GM19035 (cell line): ENCODE measurements around the gene SNTG2.
"Not testable (repeated sequence)": the region's sequence is repeated elsewhere in the genome, so short reads cannot be mapped to it uniquely, and the experiment has no call there.

Experiments
- ATAC-seq: cut with Tn5 transposase; IDR thresholded peaks from one replicate; pipeline ENCODE4 v1.9.1; 2021; ENCODE audit not compliant: unreplicated experiment

SNTG2 gene

DNA sequence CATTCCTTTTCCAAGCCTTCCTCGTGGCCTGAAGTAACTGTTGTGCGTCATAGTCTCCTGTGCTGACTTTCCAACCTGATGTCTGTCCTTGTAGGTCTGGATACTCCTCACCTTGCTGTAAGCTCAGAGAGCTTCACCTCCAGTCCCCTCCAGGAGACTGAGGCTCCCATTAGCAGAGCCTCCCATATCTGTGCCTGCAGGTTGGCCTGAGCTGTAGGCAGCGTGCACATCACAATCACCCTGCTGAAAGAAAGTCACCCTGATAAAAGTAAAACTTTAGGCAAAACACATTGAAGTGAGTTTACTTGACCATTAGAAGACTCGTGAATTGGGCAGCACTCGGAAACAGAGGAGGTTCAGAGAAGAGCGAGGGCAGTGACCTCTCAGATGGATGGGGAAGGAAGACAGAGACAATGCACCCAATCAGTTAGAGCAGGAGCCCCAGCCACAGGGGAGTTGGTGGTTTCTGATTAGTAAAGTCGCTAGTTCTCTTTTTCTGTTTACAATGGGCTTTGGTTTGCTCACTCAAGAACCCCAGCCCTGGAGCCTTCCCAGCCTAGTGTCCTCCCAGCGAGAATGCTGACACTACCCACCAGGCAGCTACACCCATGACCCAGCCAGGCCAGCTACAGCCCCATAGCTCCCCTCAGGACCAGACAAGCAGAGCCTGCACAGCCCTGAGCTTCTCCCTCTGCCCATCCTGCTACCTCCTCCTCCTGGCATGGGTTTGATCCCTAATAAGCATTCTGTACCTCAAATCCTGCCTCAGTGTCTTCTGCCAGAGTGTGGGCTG lies 450.5 kb downstream of the SNTG2 start:
- no peak for ATAC-seq

- no peak for ATAC-seq
Observed at GRCh38 chr2:1402064-1402463, 451.4 kb downstream of the SNTG2 start.

DNA sequence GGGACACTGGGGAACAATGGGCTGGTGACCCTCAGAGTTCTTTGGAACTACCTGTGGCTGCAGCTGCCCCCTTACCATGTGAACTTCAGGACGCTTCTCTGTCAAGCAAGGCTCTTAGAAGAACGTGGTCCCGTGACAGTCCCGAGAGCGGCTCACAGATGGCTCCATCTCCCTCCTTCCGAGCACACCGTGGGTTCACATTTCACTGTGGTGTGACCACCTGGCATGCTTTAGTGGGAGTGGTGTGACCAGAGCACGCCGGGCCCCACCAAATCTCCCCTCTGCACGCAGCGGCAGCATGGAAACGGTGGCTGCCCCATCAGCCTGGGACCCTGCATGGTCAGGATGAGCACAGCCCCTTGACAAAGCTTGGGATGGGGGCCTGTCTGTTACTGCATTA lies 452.9 kb downstream of the SNTG2 start:
- no peak for ATAC-seq

DNA sequence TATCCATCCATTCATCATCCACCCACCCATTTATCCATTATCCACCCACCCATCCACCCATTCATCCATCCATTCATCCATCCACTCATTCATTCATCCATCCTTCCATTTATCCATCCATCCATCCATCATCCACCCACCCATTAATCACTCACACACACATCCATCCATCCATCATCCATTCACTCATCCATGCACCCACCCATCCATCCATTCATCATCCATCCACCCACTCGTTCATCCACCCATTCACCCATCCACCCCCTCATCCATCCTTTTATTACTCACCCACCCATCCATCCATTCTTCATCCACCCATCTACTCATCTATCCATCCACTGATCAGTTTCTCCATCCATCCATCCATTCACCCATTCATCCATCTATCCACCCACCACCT lies 454.5 kb downstream of the SNTG2 start:
- no peak for ATAC-seq

- ATAC-seq: no peak
Observed at GRCh38 chr2:1405967-1406366, 455.3 kb downstream of the SNTG2 start.

- ATAC-seq: no peak
Observed at GRCh38 chr2:1406434-1406833, 455.8 kb downstream of the SNTG2 start.

GRCh38 chr2:1407950-1408675 lies 457.5 kb downstream of the SNTG2 start:
- ATAC-seq: no peak

DNA sequence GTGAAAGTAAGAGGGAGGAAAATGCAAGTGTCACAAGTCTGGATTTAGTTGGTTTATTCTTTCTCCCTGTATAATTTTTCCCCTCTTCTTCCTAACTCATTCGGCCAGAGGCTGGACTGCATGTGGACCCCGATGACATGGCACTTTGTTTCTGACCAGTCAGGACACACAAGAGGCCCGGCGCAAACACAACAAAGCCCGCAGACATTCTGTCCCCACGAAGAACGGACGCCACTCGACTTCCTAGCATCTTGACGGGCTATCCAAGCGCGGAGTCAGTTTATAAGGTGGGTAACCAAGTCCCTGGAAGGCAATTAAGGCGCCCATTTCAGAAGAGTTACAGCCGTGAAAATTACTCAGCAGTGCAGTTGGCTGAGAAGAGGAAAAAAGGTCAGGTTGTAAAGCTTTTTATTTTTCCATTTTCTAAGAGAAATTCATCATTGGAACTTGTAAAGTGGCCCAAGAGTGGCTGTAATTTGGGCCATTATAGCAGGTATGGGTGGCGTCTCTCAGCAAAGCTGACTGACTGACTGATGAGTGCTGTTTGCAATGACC lies 462.6 kb downstream of the SNTG2 start, which contains the start of gene TPO:
TSS of gene TPO (plus strand) at position 308 of the 555 bp plus-strand sequence. CDS start 946 bp downstream, outside the sequence.
- no peak for ATAC-seq

DNA sequence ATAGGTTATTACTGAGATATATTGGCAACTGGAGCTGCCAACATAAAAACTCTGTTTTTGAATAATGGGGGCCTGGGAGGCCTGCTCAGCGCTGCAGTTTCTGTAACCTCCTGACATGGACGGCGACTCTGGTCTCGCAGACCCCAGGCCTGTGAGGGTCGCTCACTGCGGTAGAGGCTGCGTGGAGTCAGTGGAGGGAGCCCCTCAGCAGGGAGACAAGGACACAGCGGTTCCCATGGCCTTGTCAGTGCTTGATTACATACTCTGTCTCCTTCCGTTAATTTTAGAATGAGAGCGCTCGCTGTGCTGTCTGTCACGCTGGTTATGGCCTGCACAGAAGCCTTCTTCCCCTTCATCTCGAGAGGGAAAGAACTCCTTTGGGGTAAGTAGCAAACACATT lies 463.5 kb downstream of the SNTG2 start:
- ATAC-seq: no peak

GRCh38 chr2:1414901-1415300 lies 464.3 kb downstream of the SNTG2 start:
- not testable (repeated sequence) for ATAC-seq

DNA sequence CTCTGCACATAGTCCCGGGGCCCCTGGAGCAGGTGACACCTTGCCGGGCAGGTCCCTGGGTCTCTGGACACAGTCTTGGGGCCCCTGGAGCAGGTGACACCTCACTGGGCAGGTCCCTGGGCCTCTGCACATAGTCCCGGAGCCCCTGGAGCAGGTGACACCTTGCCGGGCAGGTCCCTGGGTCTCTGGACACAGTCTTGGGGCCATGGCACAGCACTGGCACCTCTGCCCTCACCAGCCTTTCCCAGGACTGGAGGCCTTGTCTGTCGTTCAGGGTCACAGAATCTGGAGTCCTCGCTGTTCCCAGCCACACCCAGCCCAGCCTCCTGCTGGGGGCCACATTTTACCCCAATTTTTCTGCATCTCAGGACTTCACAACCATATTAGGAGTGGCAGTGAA lies 464.9 kb downstream of the SNTG2 start:
- ATAC-seq: no peak
